COLO829 (cell line): ENCODE measurements around the gene MSS51.
A peak's percentile ranks its signal among the peaks of the same experiment; 100 is the strongest.
"Not testable (repeated sequence)": the region's sequence is repeated elsewhere in the genome, so short reads cannot be mapped to it uniquely, and the experiment has no call there.

Experiments
- DNase-seq: peaks from one replicate; pipeline ENCODE4 v3.0.0; 2012; ENCODE audit warnings: low spot score

MSS51 gene

GRCh38 chr10:73414230-73414945 lies 19.0 kb downstream of the MSS51 start:
- DNase-seq: no peak

- peak; percentile 80 for DNase-seq
Measured at GRCh38 chr10:73413528-73414229, 19.7 kb downstream of the MSS51 start, which contains the start of gene ANXA7. TSS of gene ANXA7 (minus strand) at chr10:73414058. CDS start at chr10:73400856, 13,202 bp downstream.

GRCh38 chr10:73413108-73413527 lies 20.2 kb downstream of the MSS51 start:
- peak; percentile 3 for DNase-seq

GRCh38 chr10:73410897-73411296 lies 22.5 kb downstream of the MSS51 start:
- no peak for DNase-seq

GRCh38 chr10:73408978-73409521 lies 24.3 kb downstream of the MSS51 start:
- no peak for DNase-seq

- DNase-seq: no peak
Measured at GRCh38 chr10:73408061-73408460, 25.3 kb downstream of the MSS51 start.

- DNase-seq: no peak
Measured at GRCh38 chr10:73407495-73407894, 25.9 kb downstream of the MSS51 start.

GRCh38 chr10:73406846-73407245 lies 26.5 kb downstream of the MSS51 start:
- DNase-seq: no peak

GRCh38 chr10:73405556-73405955 lies 27.8 kb downstream of the MSS51 start:
- no peak for DNase-seq

- DNase-seq: no peak
Measured at GRCh38 chr10:73404690-73405089, 28.7 kb downstream of the MSS51 start.

GRCh38 chr10:73401636-73402035 lies 31.7 kb downstream of the MSS51 start:
- DNase-seq: no peak

- DNase-seq: no peak
Measured at GRCh38 chr10:73399063-73399462, 34.3 kb downstream of the MSS51 start.

- DNase-seq: no peak
Measured at GRCh38 chr10:73398024-73398423, 35.3 kb downstream of the MSS51 start.

GRCh38 chr10:73394325-73394724 lies 39.0 kb downstream of the MSS51 start:
- DNase-seq: not testable (repeated sequence)

- DNase-seq: no peak
Measured at GRCh38 chr10:73388228-73388627, 45.1 kb downstream of the MSS51 start.

- DNase-seq: no peak
Measured at GRCh38 chr10:73386583-73386982, 46.8 kb downstream of the MSS51 start.

GRCh38 chr10:73379064-73379748 lies 54.2 kb downstream of the MSS51 start:
- no peak for DNase-seq

- no peak for DNase-seq
Measured at GRCh38 chr10:73376679-73377078, 56.7 kb downstream of the MSS51 start.
